Activated naive CD4-positive, alpha-beta T cell treated with anti-CD3 and anti-CD28 coated beads for 36 hours (primary cell): Measurements from ENCODE around the gene WRAP73. TPM values are rescaled to one million over a fixed set of nuclear protein-coding genes. Genes with fewer than 3 reads are reported as not detected.

Source experiments
- CTCF ChIA-PET: fragments of 350-600 bp; sonication (Branson Sonifier 250); formaldehyde crosslinking; loops from one replicate; lab custom pipeline; 2021; ENCODE audit warnings: antibody characterized with exemption; lab: Charles Lee
- DNase-seq: peaks from one replicate; pipeline ENCODE4 v3.0.0-alpha.2; 2020
- H3K27ac Mint-ChIP-seq: one replicate; pipeline ENCODE4 v1.8.0; 2021; ENCODE audit warnings: mild to moderate bottlenecking, mixed read lengths
- H3K27me3 Mint-ChIP-seq: one replicate; pipeline ENCODE4 v1.8.0; 2021; ENCODE audit warnings: low read depth, mixed read lengths
- H3K36me3 Mint-ChIP-seq: one replicate; pipeline ENCODE4 v1.8.0; 2021; ENCODE audit warnings: low read depth, mixed read lengths
- H3K4me1 Mint-ChIP-seq: one replicate; pipeline ENCODE4 v1.8.0; 2021; ENCODE audit warnings: low read depth, mixed read lengths
- H3K4me3 Mint-ChIP-seq: one replicate; pipeline ENCODE4 v1.8.0; 2021; ENCODE audit warnings: mild to moderate bottlenecking, moderate library complexity, mixed read lengths
- H3K9me3 Mint-ChIP-seq: one replicate; pipeline ENCODE4 v1.8.0; 2021; ENCODE audit warnings: mixed read lengths
- intact Hi-C: fragments of 100-400 bp; cut with micrococcal nuclease; formaldehyde crosslinking; loops from one replicate; pipeline ENCODE4 v1.15.1; 2023
- total RNA-seq, 2 experiments: library from RNA; stranded (reverse); gene quantifications; one replicate each; pipeline ENCODE4 v1.2.3, GENCODE V29; 2021

Gene WRAP73
- total RNA-seq, 2 experiments from 2014 or later: 32.4 to 35.4 TPM

- H3K27ac Mint-ChIP-seq: no peak overlapping the region
- intact Hi-C loops: no loop called here
- no peaks in the 10 kb centered on the region for H3K36me3 Mint-ChIP-seq
- no peaks in the 10 kb centered on the region for H3K9me3 Mint-ChIP-seq
- CTCF ChIA-PET: interaction anchor here (0.8 to 2.2 kb wide), 5 partner anchors 13 to 124 kb away, joined by 3 to 6 read pairs (median 4); no protein-coding TSS in a partner anchor
- peaks cover 13% of the 10 kb centered on the region for H3K4me1 Mint-ChIP-seq
- DNase-seq: peak; percentile 23
- peaks cover 5% of the 10 kb centered on the region for H3K27me3 Mint-ChIP-seq
- H3K4me3 Mint-ChIP-seq: no peak overlapping the region
Observed at GRCh38 chr1:3614755-3615742, 34.9 kb downstream of the WRAP73 start.

GRCh38 chr1:3612123-3612522 is 37.8 kb downstream of the WRAP73 start:
- CTCF ChIA-PET: no interaction called here
- Mint-ChIP-seq H3K27ac (no peak overlapping the region), H3K36me3 (no peaks in the 10 kb centered on the region), H3K9me3 (no peaks in the 10 kb centered on the region), H3K4me1 (peaks cover 10% of the 10 kb centered on the region), H3K27me3 (peaks cover 10% of the 10 kb centered on the region), H3K4me3 (peak overlapping the region; percentile 66)
- no peak for DNase-seq
- intact Hi-C loops: no loop called here

GRCh38 chr1:3611170-3612019 is 38.5 kb downstream of the WRAP73 start, which contains the start of gene MEGF6:
MEGF6 (minus strand) TSS chr1:3611508; CDS start chr1:3611268, 240 bp downstream.
- CTCF ChIA-PET: interaction anchor here (0.6 kb wide), 1 partner anchor 126 kb away, joined by 3 read pairs; no protein-coding TSS in a partner anchor
- Mint-ChIP-seq H3K4me1 (peaks cover 10% of the 10 kb centered on the region), H3K27me3 (peaks cover 10% of the 10 kb centered on the region), H3K36me3 (no peaks in the 10 kb centered on the region), H3K27ac (no peak within 1 kb of the TSS), H3K9me3 (no peaks in the 10 kb centered on the region), H3K4me3 (peak within 1 kb of the TSS; percentile 66)
- DNase-seq: peak; percentile 49
- intact Hi-C loops: no loop called here

- H3K4me1 Mint-ChIP-seq: peaks cover 10% of the 10 kb centered on the region
Observed at GRCh38 chr1:3610527-3611169, 39.3 kb downstream of the WRAP73 start.

GRCh38 chr1:3609769-3610526 is 40.0 kb downstream of the WRAP73 start:
- no peak for DNase-seq
- intact Hi-C loops: no loop called here
- Mint-ChIP-seq H3K27me3 (peaks cover 10% of the 10 kb centered on the region), H3K4me1 (peaks cover 10% of the 10 kb centered on the region), H3K27ac (no peak overlapping the region), H3K4me3 (no peak overlapping the region), H3K9me3 (no peaks in the 10 kb centered on the region), H3K36me3 (no peaks in the 10 kb centered on the region)
- CTCF ChIA-PET: interaction anchor here (0.5 to 0.7 kb wide), 2 partner anchors 10 to 126 kb away, joined by 3 read pairs; no protein-coding TSS in a partner anchor

More at GRCh38 chr1:3610527-3611169, 39.3 kb downstream of the WRAP73 start:
- CTCF ChIA-PET: interaction anchor here (0.5 to 0.6 kb wide), 2 partner anchors 9 to 125 kb away, joined by 3 read pairs; no protein-coding TSS in a partner anchor
- Mint-ChIP-seq H3K27me3 (peaks cover 10% of the 10 kb centered on the region), H3K36me3 (no peaks in the 10 kb centered on the region), H3K4me3 (peak overlapping the region; percentile 62), H3K27ac (no peak overlapping the region), H3K9me3 (no peaks in the 10 kb centered on the region)
- intact Hi-C loops: no loop called here
- DNase-seq: peak; percentile 19

- CTCF ChIA-PET: interaction anchor here (0.7 to 1.8 kb wide), 2 partner anchors 10 to 125 kb away, joined by 3 to 5 read pairs; no protein-coding TSS in a partner anchor
- Mint-ChIP-seq H3K4me3 (no peak overlapping the region), H3K36me3 (no peaks in the 10 kb centered on the region), H3K4me1 (peaks cover 10% of the 10 kb centered on the region), H3K9me3 (no peaks in the 10 kb centered on the region), H3K27ac (no peak overlapping the region), H3K27me3 (peaks cover 10% of the 10 kb centered on the region)
- no peak for DNase-seq
- intact Hi-C loops: no loop called here
Observed at GRCh38 chr1:3609016-3609768, 40.7 kb downstream of the WRAP73 start.

GRCh38 chr1:3608154-3608553 is 41.7 kb downstream of the WRAP73 start:
- no peaks in the 10 kb centered on the region for H3K9me3 Mint-ChIP-seq
- no peak for DNase-seq
- H3K27me3 Mint-ChIP-seq: peaks cover 10% of the 10 kb centered on the region
- H3K4me3 Mint-ChIP-seq: no peak overlapping the region
- CTCF ChIA-PET: interaction anchor here (1.8 kb wide), 1 partner anchor 11 kb away, joined by 5 read pairs; no protein-coding TSS in a partner anchor
- no peaks in the 10 kb centered on the region for H3K36me3 Mint-ChIP-seq
- peaks cover 10% of the 10 kb centered on the region for H3K4me1 Mint-ChIP-seq
- no peak overlapping the region for H3K27ac Mint-ChIP-seq
- intact Hi-C loops: no loop called here

GRCh38 chr1:3607703-3608065 is 42.2 kb downstream of the WRAP73 start:
- CTCF ChIA-PET: interaction anchor here (1.8 kb wide), 1 partner anchor 11 kb away, joined by 5 read pairs; no protein-coding TSS in a partner anchor
- Mint-ChIP-seq H3K4me1 (peaks cover 10% of the 10 kb centered on the region), H3K9me3 (no peaks in the 10 kb centered on the region), H3K36me3 (no peaks in the 10 kb centered on the region), H3K27ac (no peak overlapping the region), H3K27me3 (peaks cover 10% of the 10 kb centered on the region), H3K4me3 (no peak overlapping the region)
- no peak for DNase-seq
- intact Hi-C loops: no loop called here

- Mint-ChIP-seq H3K9me3 (no peaks in the 10 kb centered on the region), H3K36me3 (no peaks in the 10 kb centered on the region), H3K27ac (no peak overlapping the region), H3K4me3 (no peak overlapping the region), H3K27me3 (peaks cover 10% of the 10 kb centered on the region), H3K4me1 (peaks cover 8% of the 10 kb centered on the region)
- intact Hi-C loops: no loop called here
- no peak for DNase-seq
- CTCF ChIA-PET: interaction anchor here (0.6 kb wide), 1 partner anchor 222 kb away, joined by 3 read pairs; no protein-coding TSS in a partner anchor
Observed at GRCh38 chr1:3606779-3607702, 42.9 kb downstream of the WRAP73 start.
